NCI-H2171 treated with DMSO at 0.1 percent for 48 hours (cell line): ENCODE results near the gene ATP11B.
A peak's percentile ranks its signal among the peaks of the same experiment; 100 is the strongest.

Experiments
- DNase-seq: peaks from one replicate; lab custom pipeline; 2025; lab: John Stamatoyannopoulos, UW

ATP11B gene

DNA sequence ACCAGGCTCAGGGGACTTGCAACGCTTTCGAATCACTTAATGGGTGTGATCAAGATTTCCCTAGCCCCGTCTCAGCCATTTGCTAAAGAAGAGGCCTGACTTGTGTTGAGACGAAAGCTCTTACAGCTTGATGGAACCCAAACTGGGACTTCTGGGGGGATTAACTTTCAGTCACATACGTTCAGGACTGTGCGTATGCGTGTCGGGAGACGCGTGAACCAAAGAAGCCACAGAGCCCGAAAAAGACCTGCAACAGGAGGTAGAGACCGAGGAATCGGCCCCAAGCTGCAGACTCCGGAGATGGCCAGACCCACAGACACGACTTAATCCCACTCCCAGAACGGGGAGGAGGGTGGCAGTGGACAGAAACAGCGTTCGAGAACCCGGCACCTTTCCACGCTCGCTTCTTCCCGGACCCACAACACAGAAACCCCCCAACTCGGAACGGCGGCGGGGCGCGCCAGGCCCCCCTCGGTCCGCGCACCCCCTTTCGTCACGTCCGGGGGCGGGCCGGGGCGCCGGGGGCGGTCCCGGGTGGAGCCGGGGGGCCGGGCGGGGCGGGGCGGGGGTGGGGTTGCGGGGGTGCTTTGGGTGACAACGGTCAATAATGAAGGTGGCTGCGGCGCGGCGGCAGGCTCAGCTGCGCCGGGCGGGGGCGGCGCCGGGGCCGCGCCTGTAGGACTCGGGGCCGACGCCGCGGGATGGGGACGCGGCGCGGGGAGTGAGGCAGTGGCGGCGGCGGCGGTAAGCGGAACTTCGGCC lies at the start of gene ATP11B:
Gene ATP11B, plus strand, starts transcription at position 604 of the 762 bp plus-strand sequence. CDS start 256 bp downstream, outside the sequence.
- peak; percentile 87 for DNase-seq

DNA sequence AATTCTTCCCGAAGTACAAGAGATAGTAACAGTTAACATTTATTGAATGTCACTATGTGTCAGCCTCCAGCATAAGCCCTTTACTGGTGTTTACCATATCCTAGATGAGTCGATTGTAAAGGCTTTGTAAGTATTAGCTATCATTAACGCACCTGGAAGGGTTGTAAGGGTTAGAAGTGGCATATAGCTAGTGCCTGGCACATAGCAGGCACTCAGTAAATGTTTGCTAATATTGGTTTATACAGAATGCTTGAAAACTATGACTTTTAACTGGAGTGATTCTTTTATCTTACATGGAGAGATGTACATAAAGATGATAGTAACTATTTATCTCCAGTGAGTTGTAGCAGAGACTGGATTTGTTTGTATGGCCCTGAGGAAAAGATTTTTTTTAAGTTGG lies 46.3 kb upstream of the ATP11B start:
- no peak for DNase-seq

DNA sequence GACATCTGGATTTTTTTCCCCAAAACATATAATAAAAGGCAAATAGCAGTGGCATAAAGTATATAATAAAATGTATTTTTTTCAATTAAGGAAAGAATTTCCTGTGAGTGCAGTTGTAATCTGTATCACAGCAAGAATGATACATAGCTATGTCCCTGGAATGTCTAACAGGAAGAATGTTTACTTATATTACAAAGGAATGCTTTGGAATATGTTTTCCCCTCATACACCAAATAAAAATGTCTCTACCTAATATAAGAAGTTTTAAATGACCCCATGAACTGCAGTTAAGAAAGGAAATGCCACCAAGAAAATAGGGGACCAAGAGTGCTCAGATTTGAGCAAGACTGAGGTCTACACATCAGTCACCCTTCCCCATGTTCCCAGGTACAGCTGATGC lies 38.0 kb upstream of the ATP11B start:
- DNase-seq: no peak

DNA sequence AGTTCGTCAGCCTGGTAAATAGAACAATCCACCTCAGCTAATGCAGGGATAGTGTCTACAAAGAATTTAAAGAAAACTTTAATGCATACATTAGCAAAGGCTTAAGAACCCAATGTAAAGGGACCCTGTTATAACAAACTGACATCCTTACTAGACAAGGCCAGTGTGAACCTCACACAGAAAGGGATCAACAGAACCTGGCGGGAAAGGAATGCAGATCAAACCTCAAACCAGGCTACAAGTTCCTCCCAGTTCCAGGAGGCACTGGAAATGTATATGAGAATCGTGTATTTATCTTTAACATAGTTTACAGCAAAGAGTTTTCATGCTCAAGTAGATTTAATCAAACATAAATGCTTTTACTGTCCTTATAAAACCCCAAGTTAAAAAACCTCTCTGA lies 37.6 kb upstream of the ATP11B start:
- no peak for DNase-seq

GRCh38 chr3:182760576-182761164 lies 32.6 kb upstream of the ATP11B start:
- no peak for DNase-seq

DNA sequence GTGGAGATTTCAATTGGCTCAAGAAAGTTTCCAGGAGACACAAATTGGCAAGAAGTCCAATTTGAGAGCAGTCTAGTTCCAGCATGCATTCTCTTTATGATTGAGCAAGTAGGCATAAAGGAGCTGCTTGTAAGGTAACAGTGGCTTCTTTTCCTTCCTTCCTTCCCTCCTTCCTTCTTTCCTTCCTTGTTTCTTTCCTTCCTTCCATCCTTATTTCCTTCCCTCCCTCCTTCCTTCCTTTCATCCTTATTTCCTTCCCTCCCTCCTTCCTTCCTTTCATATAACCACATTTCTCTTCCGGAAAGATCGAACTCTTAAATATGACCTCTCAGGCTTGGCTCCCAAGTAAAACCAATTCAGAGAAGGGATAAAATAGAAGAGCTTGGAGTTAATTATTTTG lies 29.4 kb upstream of the ATP11B start:
- no peak for DNase-seq

GRCh38 chr3:182765287-182765686 lies 28.0 kb upstream of the ATP11B start:
- no peak for DNase-seq

DNA sequence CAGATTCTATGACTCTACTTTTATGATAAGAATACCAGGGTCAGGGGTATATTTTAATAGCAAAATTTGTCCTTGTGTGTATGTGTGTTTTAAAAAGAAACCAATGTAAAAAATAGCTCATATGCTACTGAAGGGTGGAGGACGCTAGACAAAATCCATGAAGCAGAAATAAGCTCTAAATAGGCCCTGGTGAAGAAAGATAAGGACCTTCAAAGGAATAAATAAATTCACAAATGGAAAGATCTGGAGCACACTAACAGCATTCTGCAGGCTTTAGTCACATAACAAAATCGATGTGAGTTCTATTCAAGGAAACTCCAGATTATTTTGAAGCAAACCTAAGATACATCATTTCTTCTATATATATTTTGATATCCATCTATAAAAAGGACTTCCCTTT lies 27.2 kb upstream of the ATP11B start:
- DNase-seq: no peak

DNA sequence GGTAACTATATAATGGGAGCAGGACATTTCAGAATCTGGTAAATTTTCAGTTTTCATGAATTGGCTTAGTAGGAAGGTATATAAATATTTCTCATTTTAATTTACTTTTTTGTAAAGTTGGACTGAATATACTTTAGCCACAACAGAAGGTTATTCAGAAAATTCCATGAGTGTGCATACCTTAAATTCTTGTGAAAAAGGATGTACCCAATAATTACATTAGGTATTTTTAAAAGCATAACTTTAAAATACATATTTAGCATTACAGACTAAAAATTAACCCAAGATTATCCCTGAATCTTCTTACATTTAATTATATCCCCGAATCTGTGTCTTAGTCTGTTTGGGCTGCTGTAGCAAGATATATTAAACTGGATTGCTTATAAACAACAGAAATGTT lies 24.9 kb upstream of the ATP11B start:
- no peak for DNase-seq

GRCh38 chr3:182769673-182770072 lies 23.6 kb upstream of the ATP11B start:
- no peak for DNase-seq

DNA sequence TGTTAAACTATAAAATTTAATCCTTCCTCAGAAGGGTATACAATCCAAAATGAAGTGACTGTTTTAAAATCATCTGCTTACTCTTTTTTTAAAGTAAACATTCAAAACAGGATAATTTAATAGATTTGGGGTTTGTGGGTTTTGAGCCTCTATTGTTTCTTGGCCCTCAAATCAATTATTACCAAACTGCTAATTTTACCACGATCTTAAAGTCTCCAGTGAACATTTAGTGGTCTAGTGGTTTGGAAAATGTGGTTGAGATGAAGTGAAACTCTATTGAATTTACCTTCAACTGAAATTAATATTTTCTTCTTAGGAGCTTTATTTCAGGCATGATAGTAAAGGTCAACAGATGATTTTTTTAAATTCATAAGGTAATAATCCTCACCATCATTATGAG lies 11.2 kb upstream of the ATP11B start:
- no peak for DNase-seq

DNA sequence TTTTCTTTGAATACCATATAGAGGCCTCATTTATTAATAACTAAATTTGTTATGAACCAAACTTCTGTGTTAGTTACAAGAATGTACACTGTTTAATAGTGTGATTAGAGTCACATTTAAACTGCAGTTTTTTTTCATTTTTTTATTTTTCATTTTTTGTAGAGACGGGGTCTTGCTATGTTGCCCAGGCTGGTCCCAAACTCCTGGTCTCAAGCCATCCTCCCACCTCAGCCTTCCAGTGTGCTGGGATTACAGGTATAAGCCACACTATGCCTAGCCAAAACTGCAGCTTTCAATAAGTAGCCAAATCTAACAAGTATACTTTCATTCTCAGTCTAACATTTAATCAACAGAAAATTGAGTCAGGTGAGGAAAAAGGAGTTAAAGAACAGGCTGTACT lies 10.2 kb upstream of the ATP11B start:
- DNase-seq: no peak

- DNase-seq: no peak
Observed at GRCh38 chr3:182784542-182784941, 8.8 kb upstream of the ATP11B start.

DNA sequence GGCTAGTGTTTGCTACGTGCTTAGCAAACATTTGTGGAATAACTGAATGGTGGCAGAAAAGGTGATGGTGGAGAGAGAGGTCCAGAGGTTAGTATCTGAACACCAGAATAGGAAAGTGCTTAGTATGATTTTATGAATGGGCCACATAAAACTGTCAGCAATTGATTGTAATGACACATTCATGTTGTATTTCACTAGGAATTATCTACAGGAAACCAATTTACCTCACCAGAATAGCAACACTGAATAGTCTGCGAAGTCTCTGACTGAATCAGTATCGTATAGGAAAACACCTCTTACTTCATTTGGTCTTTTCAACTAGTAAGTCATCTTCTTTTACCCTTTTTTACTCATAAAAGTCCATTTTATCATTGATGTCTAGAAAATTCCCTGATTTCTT lies 8.2 kb upstream of the ATP11B start:
- DNase-seq: no peak

GRCh38 chr3:182785756-182786155 lies 7.5 kb upstream of the ATP11B start:
- no peak for DNase-seq

DNA sequence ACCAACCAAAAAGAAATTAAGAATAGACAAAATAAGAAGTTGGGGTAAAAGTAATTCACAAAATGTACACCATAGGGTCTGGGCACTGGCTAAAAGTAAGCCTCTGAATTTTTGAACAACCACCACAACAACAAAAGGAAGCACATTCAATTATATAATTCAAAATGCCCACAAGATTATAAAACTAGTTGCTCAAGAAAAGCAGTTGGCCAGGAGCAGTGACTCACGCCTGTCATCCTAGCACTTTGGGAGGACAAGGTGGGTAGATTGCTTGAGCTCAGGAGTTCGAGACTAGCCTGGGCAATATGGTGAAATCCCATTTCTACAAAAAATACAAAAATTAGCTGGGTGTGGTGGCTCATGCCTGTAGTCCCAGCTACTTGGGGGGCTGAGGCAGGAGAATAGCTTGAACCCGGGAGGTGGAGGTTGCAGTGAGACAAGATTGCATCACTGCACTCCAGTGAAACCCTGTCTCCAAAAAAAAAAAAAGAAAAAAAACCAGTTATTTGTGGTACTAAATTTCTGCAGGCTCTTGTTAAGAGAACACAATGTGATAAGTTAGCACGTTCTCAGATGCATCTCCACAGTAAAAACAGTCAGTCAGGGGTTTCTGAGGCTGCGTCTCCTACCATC lies 6.6 kb upstream of the ATP11B start:
- DNase-seq: no peak

DNA sequence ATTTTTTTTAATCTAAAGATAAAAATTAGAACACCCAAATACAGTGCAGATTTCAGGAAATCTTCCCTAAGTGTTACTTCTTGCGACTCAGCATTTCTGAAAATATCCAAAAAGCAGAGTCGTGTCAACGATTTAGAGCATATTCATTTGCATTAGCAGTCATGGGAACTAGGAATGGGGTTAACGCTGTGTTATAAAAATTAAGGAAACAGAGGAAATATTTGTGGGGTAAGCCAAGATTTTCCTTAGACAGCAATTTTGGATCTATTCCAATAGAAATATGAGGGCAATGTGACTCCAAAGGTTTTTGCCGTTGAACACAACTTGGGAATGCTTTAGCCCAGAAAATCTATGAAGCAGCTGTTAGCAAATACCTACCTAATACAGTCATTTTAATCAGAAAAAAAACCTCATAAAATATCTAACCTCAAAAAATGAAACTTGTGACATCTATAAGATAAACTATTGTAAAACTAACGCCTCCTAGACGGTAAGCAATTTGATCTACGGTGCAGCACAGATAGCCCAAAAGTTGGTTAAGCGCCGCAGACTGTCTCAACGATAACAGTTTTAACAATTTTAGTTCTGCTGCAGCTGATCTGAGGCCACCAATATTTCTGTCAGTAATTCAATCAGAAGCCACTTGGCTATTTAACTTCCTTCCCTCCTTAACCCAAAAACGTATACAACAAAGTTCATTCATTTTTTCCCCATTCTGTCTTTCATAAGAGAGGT lies 5.8 kb upstream of the ATP11B start:
- no peak for DNase-seq

DNA sequence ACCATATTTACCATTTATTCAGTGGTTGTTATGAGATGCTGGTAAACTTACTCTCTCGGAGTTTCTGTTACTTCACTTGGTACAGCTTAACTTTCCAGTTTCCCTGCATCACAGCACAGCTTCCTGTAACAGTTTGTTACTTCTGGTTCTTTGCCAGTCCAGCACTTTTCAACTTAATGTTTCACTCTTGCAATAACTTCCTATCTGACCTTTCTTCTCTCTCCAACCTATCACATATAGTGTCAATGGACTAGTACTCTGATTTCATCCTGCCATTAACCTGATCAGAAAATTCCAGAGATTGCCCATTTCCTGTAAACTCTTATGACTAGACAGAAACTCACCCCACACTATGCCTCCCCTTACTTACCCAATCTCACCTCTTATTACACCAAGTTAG lies 3.9 kb upstream of the ATP11B start:
- DNase-seq: no peak

GRCh38 chr3:182790612-182791011 lies 2.7 kb upstream of the ATP11B start:
- no peak for DNase-seq

DNA sequence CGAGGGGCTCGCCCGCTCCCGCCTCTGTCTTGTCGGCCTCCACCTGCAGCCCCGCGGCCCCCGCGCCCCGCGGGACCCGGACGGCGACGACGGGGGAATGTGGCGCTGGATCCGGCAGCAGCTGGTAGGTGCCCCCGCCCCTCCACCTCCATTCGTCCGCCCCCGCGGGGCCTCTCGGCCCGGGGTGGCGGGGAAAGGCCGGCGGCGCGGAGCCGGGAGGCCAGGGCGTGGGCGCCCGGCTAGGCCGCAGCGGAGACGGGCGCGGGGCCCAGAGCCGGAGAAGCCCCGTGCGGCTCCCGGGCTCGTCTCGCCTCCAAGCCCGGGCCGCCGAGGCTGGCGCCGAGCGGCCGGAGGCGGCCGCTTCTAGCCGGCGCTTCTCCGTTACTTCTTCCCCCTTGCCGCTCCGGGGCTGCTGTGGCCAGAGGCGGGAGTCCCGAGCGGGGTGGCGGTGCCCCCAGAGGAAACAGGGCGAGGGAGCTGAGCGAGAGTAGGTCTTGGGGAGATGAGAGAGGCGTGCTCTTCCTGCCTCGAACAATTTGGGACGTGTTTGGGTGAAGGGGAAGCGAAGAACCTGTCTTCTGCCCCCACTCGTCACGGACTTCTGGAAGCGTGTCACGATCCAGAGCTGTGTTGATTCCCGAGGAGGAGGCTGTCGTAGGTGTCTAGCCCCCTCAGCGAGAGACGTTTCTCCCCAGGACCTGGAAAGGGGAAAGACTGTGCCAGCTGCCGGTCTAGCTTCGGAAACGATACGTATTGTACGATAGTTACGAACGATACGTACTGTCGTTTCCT lies 555 bp downstream of the ATP11B start:
- peak; percentile 33 for DNase-seq

DNA sequence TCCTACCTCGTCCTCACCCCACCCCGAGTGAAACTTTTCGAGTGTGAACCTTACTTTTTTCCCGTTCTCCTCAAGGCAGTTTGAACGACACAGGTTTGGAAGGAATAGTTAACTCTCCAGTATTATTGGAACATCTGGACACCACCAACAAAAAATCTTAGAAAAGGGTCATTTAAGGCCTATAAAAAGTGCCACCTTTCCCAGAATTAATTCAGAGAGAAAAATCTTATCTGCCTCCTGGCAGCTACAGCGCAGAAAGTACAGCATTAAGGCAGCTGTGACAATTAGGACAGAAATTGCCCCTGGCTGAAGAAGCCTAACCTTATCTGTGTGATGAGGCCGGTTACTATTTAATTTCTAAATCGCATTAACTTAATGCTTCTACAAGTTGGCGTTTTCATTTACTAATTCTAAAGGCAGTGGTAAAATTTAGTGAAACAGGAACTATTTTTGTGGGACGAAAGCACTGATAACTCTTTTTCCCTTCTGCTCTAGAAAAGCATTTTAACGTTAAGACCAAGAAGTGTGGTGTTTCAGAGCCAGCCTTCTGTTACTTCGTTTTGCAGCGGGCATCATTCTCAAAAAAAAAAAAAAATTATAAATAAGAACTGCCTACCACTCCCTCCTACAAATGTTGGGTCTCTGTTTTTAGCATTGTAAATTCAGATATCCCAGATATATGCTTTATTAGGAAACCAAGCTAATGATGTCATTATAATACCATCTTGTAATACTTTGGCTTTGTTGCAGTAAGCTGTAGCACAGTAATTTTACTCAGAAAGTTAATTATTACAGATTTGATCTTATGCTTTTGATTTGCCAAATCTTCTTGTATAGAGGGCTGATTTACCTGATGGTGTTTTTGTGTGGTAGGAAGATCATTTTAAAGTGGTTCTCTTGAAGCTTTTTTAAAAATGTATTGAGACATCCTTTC lies 1.4 kb downstream of the ATP11B start:
- no peak for DNase-seq
